Cerebellar nuclear complex (tissue), 1 donor: Measurements from ENCODE around the gene SBK3.
"Not testable (repeated sequence)": the region's sequence is repeated elsewhere in the genome, so short reads cannot be mapped to it uniquely, and the experiment has no call there.

ENCODE experiments used
- DNase-seq, 2 experiments: peaks; one replicate each; lab custom pipeline; 2025; lab: John Stamatoyannopoulos, UW

The SBK3 gene

DNA sequence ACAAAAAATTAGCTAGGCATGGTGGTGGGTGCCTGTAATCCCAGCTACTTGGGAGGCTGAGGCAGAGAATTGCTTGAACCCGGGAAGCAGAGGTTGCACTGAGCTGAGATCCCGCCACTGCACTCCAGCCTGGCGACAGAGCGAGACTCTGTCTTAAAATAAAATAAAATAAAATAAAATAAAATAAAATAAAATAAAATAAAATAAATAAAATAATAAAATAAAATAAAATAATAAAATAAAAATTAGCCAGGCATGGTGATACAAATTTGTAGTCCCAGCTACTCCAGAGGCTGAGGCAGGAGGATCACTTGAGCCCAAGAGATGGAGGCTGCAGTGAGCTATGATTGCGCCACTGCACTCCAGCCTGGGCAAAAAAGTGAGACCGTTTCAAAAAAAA lies 28.6 kb upstream of the SBK3 start:
- not testable (repeated sequence) for DNase-seq

DNA sequence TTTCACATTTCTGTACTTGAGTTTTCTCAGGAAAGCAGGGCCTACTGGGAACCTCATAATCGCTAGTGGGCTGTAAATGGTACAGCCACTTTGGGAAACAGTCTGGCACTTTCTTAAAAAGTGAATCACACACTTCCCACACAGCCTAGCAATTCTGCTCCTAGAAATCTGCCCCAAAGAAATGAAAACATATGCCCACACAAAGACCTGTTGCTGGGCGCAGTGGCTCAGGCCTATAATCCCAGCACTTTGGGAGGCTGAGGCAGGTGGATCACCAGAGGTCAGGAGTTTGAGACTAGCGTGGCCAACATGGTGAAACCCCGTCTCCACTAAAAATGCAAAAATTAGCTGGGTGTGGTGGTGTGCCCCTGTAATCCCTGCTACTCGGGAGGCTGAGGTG lies 24.1 kb upstream of the SBK3 start:
- DNase-seq, result not testable (repeated sequence)

- no peak for DNase-seq
These were observed 22.5 kb upstream of the SBK3 start for GRCh38 chr19:55567708-55568328.

DNA sequence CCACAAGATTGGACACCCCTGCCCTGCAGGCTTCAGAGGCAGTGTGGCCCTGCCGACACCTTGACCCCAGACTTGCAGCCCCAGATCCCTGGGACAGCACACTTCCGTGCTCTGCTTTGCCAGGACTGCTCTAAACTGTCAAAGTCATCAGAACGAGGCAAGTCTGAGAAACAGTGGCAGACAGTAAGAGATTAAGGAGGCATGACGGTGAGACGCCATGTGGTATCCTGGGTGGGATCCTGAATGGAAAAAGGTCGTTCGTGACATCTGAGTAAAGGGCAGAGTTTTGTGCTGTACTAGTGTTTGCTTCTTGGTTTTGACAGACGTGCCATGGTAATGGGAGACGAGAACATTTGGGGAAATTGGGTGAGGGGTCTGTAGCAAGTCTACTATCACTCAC lies 21.5 kb upstream of the SBK3 start:
- no peak for DNase-seq

- peak; percentile 68 to 87 for DNase-seq
These were observed 17.9 kb upstream of the SBK3 start for GRCh38 chr19:55563261-55563690.

- DNase-seq, result no peak
These were observed 14.3 kb upstream of the SBK3 start for GRCh38 chr19:55559684-55560083.

DNA sequence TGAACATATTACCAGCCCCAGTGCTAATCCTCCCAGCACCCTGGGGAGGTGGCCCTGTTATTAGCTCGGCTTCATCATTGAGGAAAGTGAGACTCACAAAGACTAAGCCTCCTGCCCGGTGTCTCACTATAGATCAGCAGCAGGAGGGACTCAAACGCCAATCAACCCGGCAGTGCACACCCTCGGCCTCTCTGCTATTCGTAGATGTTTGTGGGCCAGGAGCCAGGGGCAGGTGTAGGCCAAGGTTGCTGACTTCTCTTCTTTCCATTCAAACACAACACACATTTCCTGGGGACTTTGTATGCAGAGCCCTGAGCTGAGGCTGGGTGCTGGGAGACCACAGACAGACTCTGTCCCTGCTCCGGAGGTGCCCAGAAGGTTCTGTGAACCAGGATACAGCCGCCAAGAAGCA lies 9.4 kb upstream of the SBK3 start:
- no peak for DNase-seq

- DNase-seq, result no peak
These were observed 9.0 kb upstream of the SBK3 start for GRCh38 chr19:55554302-55554701.

- DNase-seq, result no peak
These were observed 8.2 kb upstream of the SBK3 start for GRCh38 chr19:55553217-55554182.

DNA sequence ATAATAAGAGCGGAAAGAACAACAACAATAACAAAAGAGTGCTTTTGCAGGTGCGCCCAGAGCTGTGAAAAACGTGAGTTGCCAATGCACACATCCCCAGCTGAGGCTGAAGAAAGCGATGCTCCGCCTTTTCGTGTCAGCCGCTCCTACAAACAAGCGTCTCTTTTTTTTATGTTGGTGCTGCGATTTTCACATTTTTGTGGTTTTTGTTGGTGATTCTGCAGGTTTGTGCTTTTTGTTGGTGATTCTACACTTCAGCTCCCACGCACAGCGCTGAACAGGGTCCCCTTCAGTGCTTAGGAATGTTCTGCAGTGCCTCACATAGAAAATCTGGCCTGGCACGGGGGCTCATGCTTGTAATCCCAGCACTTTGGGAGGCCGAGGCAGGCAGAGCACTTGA lies 7.3 kb upstream of the SBK3 start:
- no peak for DNase-seq

DNA sequence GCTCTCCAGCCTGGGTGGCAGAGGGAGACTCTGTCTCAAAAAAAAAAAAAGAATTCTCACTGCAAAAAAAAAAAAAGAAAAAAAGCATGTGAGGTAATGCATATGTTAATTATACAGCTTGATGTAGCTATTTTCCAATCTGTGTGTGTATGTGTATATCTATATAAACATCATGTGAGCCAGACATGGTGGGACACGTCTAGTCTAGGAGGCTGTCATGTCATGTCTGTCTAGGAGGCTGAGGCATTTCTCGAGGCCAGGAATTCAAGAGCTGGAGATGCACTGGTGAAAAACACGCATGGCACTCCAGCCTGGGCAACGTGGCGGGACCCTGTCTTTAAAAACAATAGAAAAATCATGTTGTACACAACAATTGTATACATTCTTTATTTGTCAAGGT lies 6.9 kb upstream of the SBK3 start:
- DNase-seq, result no peak

DNA sequence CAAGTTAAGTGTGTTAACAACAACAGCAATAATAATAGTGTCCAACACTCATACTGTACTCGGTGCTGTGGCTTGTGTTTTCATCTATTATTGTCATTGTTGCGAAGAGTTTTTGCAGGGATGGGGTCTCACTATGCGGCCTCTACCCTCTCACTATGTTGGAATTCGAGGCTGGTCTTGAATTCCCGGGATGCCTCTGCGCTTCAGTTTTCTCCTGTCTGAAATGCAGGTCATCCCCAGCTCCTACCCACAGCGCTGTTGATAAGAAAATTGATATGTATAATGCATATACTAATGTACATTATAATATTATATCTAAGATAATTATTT lies 4.9 kb upstream of the SBK3 start:
- no peak for DNase-seq

GRCh38 chr19:55549500-55550320 lies 4.4 kb upstream of the SBK3 start:
- DNase-seq, result no peak

- DNase-seq, result no peak
These were observed 1.7 kb upstream of the SBK3 start for GRCh38 chr19:55546822-55547614.

DNA sequence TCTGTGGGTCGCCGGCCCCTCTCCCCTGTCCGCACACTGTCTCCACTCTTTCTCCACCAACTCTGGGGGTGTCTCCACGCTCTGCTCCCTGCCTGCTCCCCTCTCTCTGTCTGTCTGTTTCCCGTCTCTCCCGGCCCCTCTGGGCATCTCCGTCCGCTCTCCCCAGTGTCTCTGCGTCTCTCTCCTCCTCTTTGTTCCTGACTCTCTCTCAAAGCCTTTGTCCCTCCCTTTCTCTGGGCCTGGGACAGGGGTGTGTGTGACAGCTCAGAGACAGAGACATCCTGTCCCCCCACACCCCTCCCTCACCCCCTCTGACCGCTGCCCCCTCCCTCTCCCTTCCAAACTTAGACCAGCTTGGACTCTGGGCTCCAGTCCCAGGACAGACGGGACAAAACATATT lies 668 bp upstream of the SBK3 start:
- DNase-seq, result no peak

GRCh38 chr19:55544776-55545439 lies 435 bp downstream of the SBK3 start:
- no peak for DNase-seq

GRCh38 chr19:55544014-55544413 lies 1.3 kb downstream of the SBK3 start:
- no peak for DNase-seq

GRCh38 chr19:55543567-55543966 lies 1.8 kb downstream of the SBK3 start:
- no peak for DNase-seq

DNA sequence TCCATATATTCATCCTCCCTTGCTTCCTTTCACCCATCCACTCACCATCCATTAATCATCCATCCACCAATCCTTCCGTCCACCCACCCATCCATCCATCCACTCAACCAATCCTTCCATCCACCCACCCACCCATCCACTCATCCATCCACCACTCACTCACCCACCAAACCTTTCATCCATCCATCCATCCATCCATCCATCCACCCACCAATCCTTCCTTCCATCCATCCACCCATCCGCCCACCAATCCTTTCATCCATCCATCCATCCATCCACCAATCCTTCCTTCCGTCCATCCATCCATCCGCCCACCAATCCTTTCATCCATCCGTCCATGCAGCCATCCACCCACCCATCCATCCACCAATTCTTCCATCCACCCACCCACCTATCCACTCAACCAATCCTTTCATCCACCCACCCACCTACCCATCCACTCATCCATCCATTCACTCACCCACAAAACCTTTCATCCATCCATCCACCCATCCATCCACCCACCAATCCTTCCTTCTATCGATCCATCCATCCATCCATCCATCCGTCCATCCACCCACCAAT lies 3.0 kb downstream of the SBK3 start:
- no peak for DNase-seq

DNA sequence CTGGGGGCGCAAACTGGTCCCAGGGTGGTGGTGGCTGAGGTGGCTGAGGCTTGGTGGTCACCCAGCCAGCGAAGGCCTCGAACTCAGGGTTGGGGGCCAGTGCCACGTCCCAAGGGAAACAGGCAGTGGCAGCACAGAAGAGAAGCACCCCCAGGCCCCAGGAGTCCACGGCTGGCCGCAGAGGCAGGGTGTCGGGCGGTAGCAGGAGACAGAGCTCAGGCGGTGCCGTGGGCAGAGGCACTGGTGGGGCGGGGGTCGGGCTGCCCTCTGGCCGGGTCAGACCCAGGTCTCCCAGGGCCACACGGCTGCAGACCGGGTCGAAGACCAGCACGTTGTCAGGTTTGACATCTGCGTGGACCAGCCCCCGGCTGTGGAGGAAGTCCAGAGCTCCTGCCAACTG lies 4.3 kb downstream of the SBK3 start:
- no peak for DNase-seq

DNA sequence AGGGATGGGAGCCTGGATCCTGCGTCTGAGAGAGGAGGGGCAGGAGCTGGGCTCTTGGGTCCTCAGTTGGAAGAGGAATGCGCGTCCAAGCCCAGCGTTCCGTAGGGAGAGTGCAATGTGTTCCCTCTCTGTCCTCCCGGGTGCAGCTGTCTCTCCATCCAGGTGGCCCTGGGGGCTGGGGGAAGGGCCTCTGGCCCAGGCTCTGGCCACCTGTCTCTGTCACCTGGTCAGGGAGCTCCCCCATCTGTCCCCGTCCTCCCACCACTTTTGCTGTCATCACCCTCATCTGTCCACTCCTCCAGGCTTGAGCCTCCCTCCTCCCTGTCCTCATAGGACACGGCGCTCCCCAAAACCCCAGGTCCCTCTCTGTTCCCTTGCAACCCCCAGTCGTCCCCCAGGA lies 4.7 kb downstream of the SBK3 start:
- DNase-seq, result peak in 1 of 2 experiments; percentile 57
